D721Med (cell line): ENCODE results near the gene SCUBE1.

Source experiments
- DNase-seq: peaks from one replicate; pipeline ENCODE4 v3.0.0; 2011; ENCODE audit warnings: low spot score; ENCODE audit not compliant: insufficient read length
- FAIRE-seq: peaks from 2 replicates; lab custom pipeline; 2011; peaks lifted over from hg19 to GRCh38; lab: Jason Lieb, UNC
- TF ChIP-seq, protein P1 (sequence below): IDR thresholded peaks from 2 replicates; pipeline ENCODE4 v1.5.1; 2012; ENCODE audit warnings: mild to moderate bottlenecking, control low read depth; ENCODE audit not compliant: insufficient read depth; ENCODE audit errors: missing control alignments

The SCUBE1 gene

GRCh38 chr22:43238526-43239006, 104.6 kb downstream of the SCUBE1 start:
- TF ChIP-seq, protein P1, sequence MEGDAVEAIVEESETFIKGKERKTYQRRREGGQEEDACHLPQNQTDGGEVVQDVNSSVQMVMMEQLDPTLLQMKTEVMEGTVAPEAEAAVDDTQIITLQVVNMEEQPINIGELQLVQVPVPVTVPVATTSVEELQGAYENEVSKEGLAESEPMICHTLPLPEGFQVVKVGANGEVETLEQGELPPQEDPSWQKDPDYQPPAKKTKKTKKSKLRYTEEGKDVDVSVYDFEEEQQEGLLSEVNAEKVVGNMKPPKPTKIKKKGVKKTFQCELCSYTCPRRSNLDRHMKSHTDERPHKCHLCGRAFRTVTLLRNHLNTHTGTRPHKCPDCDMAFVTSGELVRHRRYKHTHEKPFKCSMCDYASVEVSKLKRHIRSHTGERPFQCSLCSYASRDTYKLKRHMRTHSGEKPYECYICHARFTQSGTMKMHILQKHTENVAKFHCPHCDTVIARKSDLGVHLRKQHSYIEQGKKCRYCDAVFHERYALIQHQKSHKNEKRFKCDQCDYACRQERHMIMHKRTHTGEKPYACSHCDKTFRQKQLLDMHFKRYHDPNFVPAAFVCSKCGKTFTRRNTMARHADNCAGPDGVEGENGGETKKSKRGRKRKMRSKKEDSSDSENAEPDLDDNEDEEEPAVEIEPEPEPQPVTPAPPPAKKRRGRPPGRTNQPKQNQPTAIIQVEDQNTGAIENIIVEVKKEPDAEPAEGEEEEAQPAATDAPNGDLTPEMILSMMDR = no peak
- DNase-seq = no peak
- FAIRE-seq = no peak

- FAIRE-seq (no peak), DNase-seq (no peak)
- TF ChIP-seq, protein P1 = no peak
Observed at GRCh38 chr22:43237280-43237679, 105.9 kb downstream of the SCUBE1 start.

DNA sequence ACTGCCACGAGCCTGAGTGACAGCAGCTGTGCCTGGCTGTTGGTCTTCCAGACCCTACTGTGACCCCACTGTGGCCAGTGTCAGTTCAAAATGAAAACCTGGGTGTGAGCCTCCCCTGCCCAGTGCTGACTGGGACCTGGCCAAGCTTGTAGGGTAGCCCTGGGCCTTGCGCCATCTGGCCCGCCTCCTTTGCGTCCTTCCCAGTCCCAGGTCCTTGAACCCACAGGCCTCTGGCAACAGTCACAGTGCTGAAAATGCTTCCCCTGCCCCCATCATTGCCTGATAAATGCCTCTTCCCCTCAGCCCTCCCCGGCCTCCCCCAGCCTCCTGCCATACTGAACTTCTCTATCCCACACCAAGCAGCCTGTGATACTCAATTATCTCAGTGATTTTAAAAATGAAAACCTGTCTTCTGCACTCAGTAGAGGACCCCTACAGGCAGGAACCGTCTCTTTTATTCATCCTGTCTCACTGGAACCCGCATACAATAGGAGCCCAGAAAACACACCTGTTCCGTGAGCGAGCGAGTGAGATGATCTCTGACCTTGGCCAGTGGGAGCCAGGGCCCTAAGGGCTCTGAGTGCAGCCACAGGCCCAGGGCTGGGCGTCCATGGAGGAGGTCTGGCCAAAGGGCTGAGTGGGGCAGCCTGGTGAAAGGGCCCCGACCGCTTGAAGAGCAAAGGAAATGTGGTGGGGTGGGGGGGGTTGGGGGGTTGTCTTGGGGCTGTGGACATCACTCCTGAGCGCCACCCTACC, 106.6 kb downstream of the SCUBE1 start:
- no peak for DNase-seq
- FAIRE-seq = no peak
- TF ChIP-seq, protein P1 = no peak

DNA sequence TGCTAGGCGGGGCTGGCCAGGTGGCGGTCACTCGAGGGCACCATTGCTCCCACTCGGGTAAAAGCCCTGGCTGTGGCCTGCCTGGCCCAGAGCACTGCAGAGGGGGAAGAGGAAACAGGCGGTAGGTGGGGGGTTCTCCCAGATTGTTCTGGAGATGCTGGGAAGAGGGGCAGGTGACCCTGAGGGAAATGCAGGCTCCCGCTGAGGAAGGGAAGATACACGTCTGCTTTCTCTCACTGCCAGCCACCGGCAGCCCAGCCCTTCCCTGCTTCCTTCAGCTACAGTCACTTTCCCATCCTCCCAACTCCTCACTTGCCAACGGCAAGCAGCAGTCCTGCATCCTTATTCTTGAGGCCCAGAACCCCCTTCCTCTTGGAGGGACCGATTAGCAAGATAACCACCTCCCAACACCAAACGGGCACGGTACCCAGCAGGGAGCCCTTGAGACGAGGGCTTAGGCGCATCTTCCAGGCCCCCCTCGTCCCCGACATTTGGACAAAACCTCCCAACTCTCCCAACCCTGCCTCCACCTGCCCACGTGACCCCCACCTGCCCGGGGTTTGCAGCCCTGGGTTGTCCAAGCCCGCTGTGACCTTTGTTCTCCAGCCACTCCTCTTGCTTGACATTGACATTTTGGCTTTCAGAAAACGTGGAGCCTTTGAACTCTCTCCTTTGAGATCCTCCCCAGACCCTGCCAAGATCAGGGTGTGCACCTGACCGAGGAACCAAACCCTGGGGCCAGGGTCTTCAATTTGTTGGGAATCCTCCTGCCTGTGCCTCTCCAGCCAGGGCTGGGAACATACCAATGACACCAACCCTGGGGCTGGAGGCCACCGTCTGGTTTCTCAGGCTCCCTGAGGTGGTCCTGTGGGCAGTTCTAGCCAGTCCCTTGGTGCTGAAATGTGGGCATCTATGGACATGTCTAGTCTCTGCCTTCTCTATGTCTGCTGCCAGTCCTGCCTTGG, 107.4 kb downstream of the SCUBE1 start:
- TF ChIP-seq, protein P1 = no peak
- FAIRE-seq = no peak
- no peak for DNase-seq

GRCh38 chr22:43234264-43234988, 108.7 kb downstream of the SCUBE1 start:
- no peak for FAIRE-seq
- TF ChIP-seq, protein P1 = no peak
- DNase-seq = no peak

- TF ChIP-seq, protein P1 = no peak
- DNase-seq = no peak
- FAIRE-seq = no peak
Observed at GRCh38 chr22:43233529-43233928, 109.6 kb downstream of the SCUBE1 start.
